GM12878 (cell line): ENCODE measurements around the gene FCRLB. TPM values are rescaled to one million over a fixed set of nuclear protein-coding genes. Genes with fewer than 3 reads are reported as not detected.

Experiments
- ATAC-seq: fragments of 200-7000 bp; cut with Tn5 transposase; 3 replicates; pipeline ENCODE4 v1.9.1; 2020; ENCODE audit warnings: mild to moderate bottlenecking, moderate library complexity
- BruUV-seq: library from RNA; stranded (reverse); fragments of 400-500 nt; replicated peaks from 2 replicates; lab custom pipeline; 2021; lab: Mats Ljungman, UMichigan
- CTCF ChIA-PET: fragments of 300-600 bp; sonication (Branson Sonifier 250); formaldehyde crosslinking; extraction: SDS; loops from one replicate; lab custom pipeline; 2021; ENCODE audit warnings: inconsistent platforms; lab: Yijun Ruan, JAX
- POLR2A ChIA-PET: fragments of 350-600 bp; formaldehyde crosslinking; extraction: SDS; loops from one replicate; lab custom pipeline; 2021; ENCODE audit warnings: inconsistent platforms; lab: Charles Lee
- RAD21 ChIA-PET: fragments of 300-600 bp; sonication (Branson Sonifier 250); formaldehyde crosslinking; loops from one replicate; lab custom pipeline; 2023; ENCODE audit warnings: antibody characterized with exemption; ENCODE audit not compliant: unreplicated experiment; lab: Charles Lee
- SMC1A ChIA-PET: fragments of 300-600 bp; sonication (Branson Sonifier 250); formaldehyde crosslinking; loops from one replicate; lab custom pipeline; 2023; ENCODE audit not compliant: unreplicated experiment, uncharacterized antibody; lab: Charles Lee
- DNase-seq: peaks from one replicate; pipeline ENCODE4 v3.0.0-alpha.2; 2011; ENCODE audit warnings: low read depth, low spot score
- FAIRE-seq: peaks from 3 replicates; lab custom pipeline; 2011; peaks lifted over from hg19 to GRCh38; lab: Jason Lieb, UNC
- H2AFZ ChIP-seq: 2 replicates; pipeline ENCODE4 v1.6.0; 2011; ENCODE audit warnings: low read depth, low read length, control low read depth; ENCODE audit not compliant: control insufficient read depth
- H3K27ac ChIP-seq: 2 replicates; pipeline ENCODE4 v1.5.1; 2011; ENCODE audit warnings: control low read depth; ENCODE audit not compliant: control insufficient read depth, insufficient read depth
- H3K27me3 ChIP-seq, 2 experiments: replicated peaks in 1 of 2; 2 replicates each; pipeline versions ENCODE4 v1.6.0 to v1.6.1; 2011; ENCODE audit warnings: low read length in 1 of 2; ENCODE audit not compliant: control insufficient read depth in 2 of 2, insufficient read depth in 2 of 2
- H3K36me3 ChIP-seq, 2 experiments: 2 replicates each; pipeline ENCODE4 v1.5.1; 2011; ENCODE audit warnings: low read length in 1 of 2; ENCODE audit not compliant: control insufficient read depth in 2 of 2, insufficient read depth in 2 of 2
- H3K4me1 ChIP-seq: 2 replicates; pipeline ENCODE4 v1.6.1; 2011; ENCODE audit warnings: mild to moderate bottlenecking, low read length, moderate library complexity, mixed read lengths; ENCODE audit not compliant: control insufficient read depth, insufficient read depth
- H3K4me2 ChIP-seq: 2 replicates; pipeline ENCODE4 v1.6.0; 2011; ENCODE audit warnings: control low read depth; ENCODE audit not compliant: control insufficient read depth, insufficient read depth
- H3K4me3 ChIP-seq: fragments of 200-600 bp; sonication (generic); 2 replicates; pipeline ENCODE4 v1.5.1; 2016
- H3K79me2 ChIP-seq: 2 replicates; pipeline ENCODE4 v1.6.0; 2011; ENCODE audit warnings: low read length; ENCODE audit not compliant: control insufficient read depth, insufficient read depth
- H3K9ac ChIP-seq: 2 replicates; pipeline ENCODE4 v1.8.0; 2011; ENCODE audit warnings: low read length, control low read depth, mixed read lengths; ENCODE audit not compliant: control insufficient read depth, insufficient read depth
- H3K9me3 ChIP-seq: replicated peaks from 3 replicates; pipeline ENCODE4 v1.5.1; 2011; ENCODE audit warnings: mild to moderate bottlenecking, low read length; ENCODE audit not compliant: control insufficient read depth, insufficient read depth
- H4K20me1 ChIP-seq: 2 replicates; pipeline ENCODE4 v1.6.0; 2011; ENCODE audit not compliant: control insufficient read depth, insufficient read depth
- ATF7 ChIP-seq: fragments of 450-650 bp; IDR thresholded peaks from 2 replicates; pipeline ENCODE4 v1.6.1; 2016; ENCODE audit warnings: low read depth, mild to moderate bottlenecking
- BRCA1 ChIP-seq: IDR thresholded peaks from 2 replicates; pipeline ENCODE4 v1.6.1; 2011; ENCODE audit warnings: low read depth, low read length, improper control_type of control experiment
- FOS ChIP-seq: IDR thresholded peaks from 3 replicates; pipeline ENCODE4 v1.6.1; 2011; ENCODE audit warnings: borderline replicate concordance; ENCODE audit not compliant: insufficient read length; ENCODE audit errors: extremely low read depth
- IRF4 ChIP-seq: IDR thresholded peaks from 2 replicates; pipeline ENCODE4 v1.6.1; 2011; ENCODE audit warnings: low read depth, low read length
- MEF2B ChIP-seq: fragments of 450-650 bp; IDR thresholded peaks from 2 replicates; pipeline ENCODE4 v1.6.1; 2018; ENCODE audit warnings: mild to moderate bottlenecking, moderate library complexity; ENCODE audit not compliant: partially characterized antibody, poor library complexity, severe bottlenecking
- NR2C2 ChIP-seq: IDR thresholded peaks from 2 replicates; pipeline ENCODE4 v1.6.1; 2011; ENCODE audit warnings: borderline replicate concordance, low read depth; ENCODE audit not compliant: control insufficient read depth, insufficient read length
- TAF1 ChIP-seq: IDR thresholded peaks from 2 replicates; pipeline ENCODE4 v1.6.1; 2011; ENCODE audit warnings: mild to moderate bottlenecking, low read depth, low read length, borderline replicate concordance
- YBX1 ChIP-seq: fragments of 450-650 bp; IDR thresholded peaks from 2 replicates; pipeline ENCODE4 v1.6.1; 2016; ENCODE audit warnings: antibody characterized with exemption
- ZNF592 ChIP-seq: fragments of 450-650 bp; IDR thresholded peaks from 2 replicates; pipeline ENCODE4 v1.6.1; 2017; ENCODE audit warnings: mild to moderate bottlenecking, moderate library complexity
- WGBS: methylation state at CpG from one replicate; pipeline ENCODE4 v1.1.6; 2016; ENCODE audit warnings: low lambda C conversion rate; ENCODE audit not compliant: insufficient replicate concordance, insufficient coverage; ENCODE audit errors: missing lambda C conversion rate; 5-methylcytosine and 5-hydroxymethylcytosine counted together
- in situ Hi-C: fragments of 300-500 bp; cut with MboI; formaldehyde crosslinking; loops from 9 replicates; pipeline ENCODE4 v1.14.3; 2018; ENCODE audit warnings: mixed read lengths
- intact Hi-C: fragments of 100-400 bp; cut with micrococcal nuclease; formaldehyde crosslinking; loops from one replicate; pipeline ENCODE4 v1.14.2; 2022; ENCODE audit not compliant: unreplicated experiment
- polyA plus RNA-seq, 11 experiments: library from polyadenylated mRNA; depleted of rRNA in 4 of 11; unstranded in 6 of 11; stranded (reverse) in 5 of 11; fragments of >200 nt; fragmentation: Nextera tagmentation in 4 of 11; fragmentation: Illumina TruSeq in 1 of 11; extraction: Ambion mirVana in 4 of 11; extraction: Trizol in 1 of 11; gene quantifications; 1 replicate in 1 of 11; 2 replicates in 10 of 11; pipeline versions ENCODE4 v1.2.1 to v1.2.3, GENCODE V29; 2011 to 2016; ENCODE audit warnings: inconsistent platforms in 2 of 11, missing spikeins in 2 of 11, low read depth in 1 of 11
- total RNA-seq, 4 experiments: library from RNA; depleted of rRNA in 3 of 4; stranded (reverse); fragments of >200 nt in 3 of 4; fragmentation: Illumina TruSeq in 1 of 4; extraction: Trizol in 1 of 4; gene quantifications; 2 replicates each; pipeline versions ENCODE4 v1.2.1 to v1.2.3, GENCODE V29; 2013 to 2021
- TF ChIP-seq, protein P1 (sequence below): IDR thresholded peaks from 2 replicates; pipeline ENCODE4 v1.6.1; 2011; ENCODE audit warnings: borderline replicate concordance, low read depth, mild to moderate bottlenecking, moderate library complexity, low read length; ENCODE audit not compliant: insufficient read depth, poor library complexity, severe bottlenecking
- TF ChIP-seq, protein P2 (sequence below): fragments of 450-650 bp; IDR thresholded peaks from 2 replicates; pipeline ENCODE4 v1.6.1; 2017; ENCODE audit warnings: antibody characterized with exemption, mild to moderate bottlenecking, moderate library complexity

The FCRLB gene
- total and polyA plus RNA-seq, 10 of the 15 experiments (the other 5 are each of a cell fraction or from before 2014, with no cell fraction given) = 0.55 to 11.7 (median 5.6) TPM

GRCh38 chr1:161749509-161750407 lies 28.4 kb downstream of the FCRLB start, which contains the start of gene DUSP12:
Gene DUSP12, plus strand, starts transcription at chr1:161749786. Its CDS starts 16 bp downstream, at chr1:161749802.
- peaks cover 25% of the 10 kb centered on the region for H3K4me1 ChIP-seq
- in situ Hi-C loops (loop anchor here (10.0 kb wide), 2 partner anchors 265 to 555 kb away; partner anchors contain the start of gene ADAMTS4), intact Hi-C loops (loop anchor here (10.0 kb wide), 2 partner anchors 205 to 355 kb away; partner anchors contain the start of gene FCGR3A)
- TSS peak; percentile 57 for BruUV-seq
- ChIA-PET RAD21 (interaction anchor here (0.9 to 3.4 kb wide), 11 partner anchors 8 to 349 kb away, joined by 3 to 36 read pairs (median 5); partner anchors contain the start of gene FCRLA), POLR2A (interaction anchor here (0.6 to 2.7 kb wide), 5 partner anchors 10 to 369 kb away, joined by 3 to 8 read pairs (median 4); no protein-coding TSS in a partner anchor), SMC1A (interaction anchor here (1.0 to 3.0 kb wide), 9 partner anchors 8 to 287 kb away, joined by 3 to 22 read pairs (median 4); no protein-coding TSS in a partner anchor), CTCF (interaction anchor here (0.6 to 3.7 kb wide), 18 partner anchors 10 to 524 kb away, joined by 3 to 44 read pairs (median 4); partner anchors contain the start of genes ATF6 and TOMM40L)
- peak within 1 kb of the TSS; percentile 72 for H3K27ac ChIP-seq
- peak within 1 kb of the TSS; percentile 87 for H3K4me3 ChIP-seq
- H3K27me3 ChIP-seq = no peaks in the 10 kb centered on the region
- 1% methylated on average over 65 of the region's 65 CpGs for WGBS
- FAIRE-seq = peak; percentile 95
- no peaks in the 10 kb centered on the region for H4K20me1 ChIP-seq
- H3K9ac ChIP-seq = peak within 1 kb of the TSS; percentile 67
- peaks cover 28% of the 10 kb centered on the region for H3K79me2 ChIP-seq
- no peak for DNase-seq
- peak; percentile 97 for ATAC-seq
- peak within 1 kb of the TSS; percentile 82 for H3K4me2 ChIP-seq
- H2AFZ ChIP-seq = peak within 1 kb of the TSS; percentile 94
- H3K9me3 ChIP-seq = peaks cover 7% of the 10 kb centered on the region
- H3K36me3 ChIP-seq = peaks cover 3 to 19% of the 10 kb centered on the region in 2 experiments; a peak in 3 of 4 replicates
- TF ChIP-seq BRCA1 (no peak), IRF4 (0 out of 2 replicates have a peak, but pooled peaks have one; percentile 11), TAF1 (peak; percentile 79; the same call in 1 of the 2 replicates), MEF2B (peak; percentile 99), FOS (no peak), NR2C2 (no peak), YBX1 (no peak), ZNF592 (no peak), ATF7 (no peak)
- TF ChIP-seq, protein P1, sequence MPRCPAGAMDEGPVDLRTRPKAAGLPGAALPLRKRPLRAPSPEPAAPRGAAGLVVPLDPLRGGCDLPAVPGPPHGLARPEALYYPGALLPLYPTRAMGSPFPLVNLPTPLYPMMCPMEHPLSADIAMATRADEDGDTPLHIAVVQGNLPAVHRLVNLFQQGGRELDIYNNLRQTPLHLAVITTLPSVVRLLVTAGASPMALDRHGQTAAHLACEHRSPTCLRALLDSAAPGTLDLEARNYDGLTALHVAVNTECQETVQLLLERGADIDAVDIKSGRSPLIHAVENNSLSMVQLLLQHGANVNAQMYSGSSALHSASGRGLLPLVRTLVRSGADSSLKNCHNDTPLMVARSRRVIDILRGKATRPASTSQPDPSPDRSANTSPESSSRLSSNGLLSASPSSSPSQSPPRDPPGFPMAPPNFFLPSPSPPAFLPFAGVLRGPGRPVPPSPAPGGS = no peak
- TF ChIP-seq, protein P2, sequence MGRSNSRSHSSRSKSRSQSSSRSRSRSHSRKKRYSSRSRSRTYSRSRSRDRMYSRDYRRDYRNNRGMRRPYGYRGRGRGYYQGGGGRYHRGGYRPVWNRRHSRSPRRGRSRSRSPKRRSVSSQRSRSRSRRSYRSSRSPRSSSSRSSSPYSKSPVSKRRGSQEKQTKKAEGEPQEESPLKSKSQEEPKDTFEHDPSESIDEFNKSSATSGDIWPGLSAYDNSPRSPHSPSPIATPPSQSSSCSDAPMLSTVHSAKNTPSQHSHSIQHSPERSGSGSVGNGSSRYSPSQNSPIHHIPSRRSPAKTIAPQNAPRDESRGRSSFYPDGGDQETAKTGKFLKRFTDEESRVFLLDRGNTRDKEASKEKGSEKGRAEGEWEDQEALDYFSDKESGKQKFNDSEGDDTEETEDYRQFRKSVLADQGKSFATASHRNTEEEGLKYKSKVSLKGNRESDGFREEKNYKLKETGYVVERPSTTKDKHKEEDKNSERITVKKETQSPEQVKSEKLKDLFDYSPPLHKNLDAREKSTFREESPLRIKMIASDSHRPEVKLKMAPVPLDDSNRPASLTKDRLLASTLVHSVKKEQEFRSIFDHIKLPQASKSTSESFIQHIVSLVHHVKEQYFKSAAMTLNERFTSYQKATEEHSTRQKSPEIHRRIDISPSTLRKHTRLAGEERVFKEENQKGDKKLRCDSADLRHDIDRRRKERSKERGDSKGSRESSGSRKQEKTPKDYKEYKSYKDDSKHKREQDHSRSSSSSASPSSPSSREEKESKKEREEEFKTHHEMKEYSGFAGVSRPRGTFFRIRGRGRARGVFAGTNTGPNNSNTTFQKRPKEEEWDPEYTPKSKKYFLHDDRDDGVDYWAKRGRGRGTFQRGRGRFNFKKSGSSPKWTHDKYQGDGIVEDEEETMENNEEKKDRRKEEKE = no peak
